Testis (tissue), 3 donors: ENCODE measurements around the gene HHATL. TPM values are rescaled to one million over a fixed set of nuclear protein-coding genes. Genes with fewer than 3 reads are reported as not detected.

Experiments
- DNase-seq: peaks from one replicate; pipeline ENCODE4 v3.0.0-alpha.2; 2019
- H3K27ac ChIP-seq, 2 donors: fragments of 200-600 bp; sonication (generic); one replicate each; pipeline ENCODE4 v1.5.1; 2019
- H3K27me3 ChIP-seq: fragments of 200-600 bp; sonication (generic); one replicate; pipeline ENCODE4 v1.5.1; 2019
- H3K36me3 ChIP-seq: fragments of 200-600 bp; sonication (generic); one replicate; pipeline ENCODE4 v1.5.1; 2017; ENCODE audit warnings: low read depth; ENCODE audit errors: missing control alignments
- H3K4me1 ChIP-seq: fragments of 200-600 bp; sonication (generic); one replicate; pipeline ENCODE4 v1.5.1; 2019
- H3K4me3 ChIP-seq, 2 donors: fragments of 200-600 bp; sonication (generic); one replicate each; pipeline ENCODE4 v1.5.1; 2017 to 2019
- H3K9me3 ChIP-seq: fragments of 200-600 bp; sonication (generic); one replicate; pipeline ENCODE4 v1.5.1; 2017
- CTCF ChIP-seq, 3 experiments: fragments of 450-650 bp in 2 of 3; fragments of 200-600 bp in 1 of 3; sonication (generic) in 1 of 3; IDR thresholded peaks; one replicate each; pipeline ENCODE4 v1.5.1; 2016 to 2019; ENCODE audit warnings: antibody characterized with exemption in 3 of 3, mild to moderate bottlenecking in 2 of 3, moderate library complexity in 1 of 3
- POLR2A ChIP-seq: fragments of 450-650 bp; IDR thresholded peaks from one replicate; pipeline ENCODE4 v1.6.1; 2017; ENCODE audit warnings: antibody characterized with exemption, mild to moderate bottlenecking, moderate library complexity
- WGBS, 2 donors: methylation state at CpG; one replicate each; pipeline ENCODE4 v1.1.5; 2018; 5-methylcytosine and 5-hydroxymethylcytosine counted together
- intact Hi-C: fragments of 100-400 bp; cut with DNase I; formaldehyde crosslinking; loops from one replicate; pipeline ENCODE4 v1.15.1; 2023; ENCODE audit warnings: low total_unique reads
- polyA plus RNA-seq: library from polyadenylated mRNA; stranded (reverse); fragments of 350-450 nt; fragmentation: Illumina TruSeq; extraction: RNeasy Lipid Tissue Mini Kit (QIAGEN cat#74804); gene quantifications from one replicate; pipeline ENCODE4 v1.2.3, GENCODE V29; 2014; ENCODE audit warnings: low read depth, low replicate concordance; ENCODE audit not compliant: insufficient read depth
- total RNA-seq, 2 donors: library from RNA; depleted of rRNA; stranded (reverse); fragments of >200 nt; gene quantifications; one replicate each; pipeline ENCODE4 v1.2.3, GENCODE V29; 2016

HHATL gene
- total and polyA plus RNA-seq, 3 donors from 2014 or later: 6.1 to 7.2 (median 6.4) TPM

GRCh38 chr3:42743204-42743995, 40.8 kb upstream of the HHATL start:
- Histone ChIP-seq H3K4me1 (peaks cover 14% of the 10 kb centered on the region), H3K36me3 (no peaks in the 10 kb centered on the region), H3K9me3 (no peaks in the 10 kb centered on the region), H3K27me3 (no peaks in the 10 kb centered on the region), H3K27ac (no peak overlapping the region), H3K4me3 (no peak overlapping the region)
- intact Hi-C loops: no loop called here
- DNase-seq: no peak
- TF ChIP-seq CTCF (IDR thresholded peaks at IDR 0.05) (no peak), POLR2A (no peak)
- 91 to 96% methylated on average over 7 of the region's 7 CpGs for WGBS, 2 donors

DNA sequence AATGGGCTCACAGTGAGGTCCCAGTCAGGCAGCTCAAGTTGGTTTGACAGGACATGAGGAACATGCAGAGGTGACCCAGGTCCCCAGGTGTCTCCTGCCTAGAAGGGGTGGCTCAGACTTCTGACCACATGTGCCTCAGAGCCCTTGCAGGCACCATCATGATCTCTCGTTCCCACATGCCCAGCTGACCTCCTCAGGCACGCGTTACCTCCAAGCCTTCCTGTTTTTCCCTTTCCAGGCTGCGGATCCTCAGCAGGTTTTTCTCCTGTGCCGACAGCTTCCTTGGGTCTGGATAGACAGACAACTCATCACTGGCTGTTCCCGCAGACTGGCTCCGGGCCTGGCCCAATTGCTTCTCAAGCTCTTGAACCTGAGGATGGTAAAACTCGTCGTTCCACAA, 40.1 kb upstream of the HHATL start:
- Histone ChIP-seq H3K4me1 (peaks cover 14% of the 10 kb centered on the region), H3K27ac (no peak overlapping the region), H3K4me3 (no peak overlapping the region), H3K9me3 (no peaks in the 10 kb centered on the region), H3K36me3 (no peaks in the 10 kb centered on the region), H3K27me3 (no peaks in the 10 kb centered on the region)
- DNase-seq: no peak
- intact Hi-C loops: no loop called here
- 96 to 97% methylated on average over 9 of the region's 9 CpGs for WGBS, 2 donors
- TF ChIP-seq CTCF (IDR thresholded peaks at IDR 0.05) (no peak), POLR2A (no peak)

- TF ChIP-seq POLR2A (no peak), CTCF (IDR thresholded peaks at IDR 0.05) (no peak)
- no peaks in the 10 kb centered on the region for H3K27me3 ChIP-seq
- H3K4me3 ChIP-seq: no peak overlapping the region
- H3K27ac ChIP-seq: no peak overlapping the region
- no peak for DNase-seq
- 92 to 95% methylated on average over 2 to 4 of the region's 4 CpGs for WGBS, 2 donors
- peaks cover 14% of the 10 kb centered on the region for H3K4me1 ChIP-seq
- no peaks in the 10 kb centered on the region for H3K36me3 ChIP-seq
- H3K9me3 ChIP-seq: no peaks in the 10 kb centered on the region
- intact Hi-C loops: no loop called here
These were observed 39.7 kb upstream of the HHATL start for GRCh38 chr3:42742259-42742658.

- WGBS, 2 donors: 90% methylated on average over 3 of the region's 3 CpGs
These were observed 39.2 kb upstream of the HHATL start for GRCh38 chr3:42741796-42742195.

More at GRCh38 chr3:42741796-42742195, 39.2 kb upstream of the HHATL start:
- DNase-seq: no peak
- no peaks in the 10 kb centered on the region for H3K27me3 ChIP-seq
- peaks cover 12% of the 10 kb centered on the region for H3K4me1 ChIP-seq
- intact Hi-C loops: no loop called here
- no peaks in the 10 kb centered on the region for H3K36me3 ChIP-seq
- TF ChIP-seq CTCF (IDR thresholded peaks at IDR 0.05) (no peak), POLR2A (no peak)
- H3K4me3 ChIP-seq: no peak overlapping the region
- H3K27ac ChIP-seq: no peak overlapping the region
- no peaks in the 10 kb centered on the region for H3K9me3 ChIP-seq
